BE2C (cell line): ENCODE results near the gene GAN.

Experiments
- DNase-seq: peaks from one replicate; pipeline ENCODE4 v3.0.0-alpha.2; 2020
- H3K27me3 ChIP-seq: fragments of 250-450 bp; sonication (Bioruptor Pico); 2 replicates; pipeline ENCODE4 v1.5.1; 2020; ENCODE audit warnings: mild to moderate bottlenecking
- H3K36me3 ChIP-seq: fragments of 250-450 bp; sonication (Bioruptor Pico); 2 replicates; pipeline ENCODE4 v1.5.1; 2020; ENCODE audit warnings: mild to moderate bottlenecking
- H3K4me1 ChIP-seq: fragments of 250-450 bp; sonication (Bioruptor Pico); 2 replicates; pipeline ENCODE4 v1.5.1; 2020
- H3K4me3 ChIP-seq: 2 replicates; pipeline ENCODE4 v1.5.1; 2011; ENCODE audit warnings: low read depth, low read length
- H3K9me3 ChIP-seq: fragments of 250-450 bp; sonication (Bioruptor Pico); 2 replicates; pipeline ENCODE4 v1.5.1; 2020
- CTCF ChIP-seq: IDR thresholded peaks from 2 replicates; pipeline ENCODE4 v1.5.1; 2012; ENCODE audit warnings: mild to moderate bottlenecking, low read depth, low read length

GAN gene

GRCh38 chr16:81366316-81366932 is 51.7 kb downstream of the GAN start:
- H3K36me3 ChIP-seq = peaks cover 41% of the 10 kb centered on the region
- H3K27me3 ChIP-seq = no peaks in the 10 kb centered on the region
- no peak for DNase-seq
- peak; percentile 61 for TF ChIP-seq CTCF
- no peaks in the 10 kb centered on the region for H3K4me1 ChIP-seq
- no peak overlapping the region for H3K4me3 ChIP-seq
- no peaks in the 10 kb centered on the region for H3K9me3 ChIP-seq

- H3K36me3 ChIP-seq = peaks cover 38% of the 10 kb centered on the region
- H3K9me3 ChIP-seq = no peaks in the 10 kb centered on the region
- no peak for DNase-seq
- no peaks in the 10 kb centered on the region for H3K4me1 ChIP-seq
- TF ChIP-seq CTCF = no peak
- H3K27me3 ChIP-seq = no peaks in the 10 kb centered on the region
- H3K4me3 ChIP-seq = no peak overlapping the region
These were observed 53.1 kb downstream of the GAN start for GRCh38 chr16:81367821-81368220.

- H3K36me3 ChIP-seq = peaks cover 47% of the 10 kb centered on the region
- TF ChIP-seq CTCF = no peak
These were observed 55.2 kb downstream of the GAN start for GRCh38 chr16:81369888-81370504.

GRCh38 chr16:81371106-81371505 is 56.3 kb downstream of the GAN start:
- H3K4me1 ChIP-seq = no peaks in the 10 kb centered on the region
- H3K9me3 ChIP-seq = no peaks in the 10 kb centered on the region
- H3K4me3 ChIP-seq = no peak overlapping the region
- no peaks in the 10 kb centered on the region for H3K27me3 ChIP-seq
- DNase-seq = no peak
- TF ChIP-seq CTCF = no peak
- peaks cover 37% of the 10 kb centered on the region for H3K36me3 ChIP-seq

More at GRCh38 chr16:81369888-81370504, 55.2 kb downstream of the GAN start:
- no peaks in the 10 kb centered on the region for H3K4me1 ChIP-seq
- no peaks in the 10 kb centered on the region for H3K9me3 ChIP-seq
- no peak overlapping the region for H3K4me3 ChIP-seq
- no peaks in the 10 kb centered on the region for H3K27me3 ChIP-seq
- DNase-seq = no peak

GRCh38 chr16:81374550-81374949 is 59.8 kb downstream of the GAN start:
- DNase-seq = no peak
- Histone ChIP-seq H3K9me3 (no peaks in the 10 kb centered on the region), H3K4me3 (no peak overlapping the region), H3K36me3 (peaks cover 26% of the 10 kb centered on the region), H3K4me1 (0 out of 2 replicates have a peak, but pooled peaks cover 2% of the 10 kb centered on the region), H3K27me3 (no peaks in the 10 kb centered on the region)
- TF ChIP-seq CTCF = no peak

GRCh38 chr16:81376880-81377279 is 62.1 kb downstream of the GAN start:
- no peak overlapping the region for H3K4me3 ChIP-seq
- DNase-seq = peak; percentile 41
- 0 out of 2 replicates have a peak, but pooled peaks cover 2% of the 10 kb centered on the region for H3K4me1 ChIP-seq
- TF ChIP-seq CTCF = no peak
- H3K27me3 ChIP-seq = no peaks in the 10 kb centered on the region
- no peaks in the 10 kb centered on the region for H3K9me3 ChIP-seq
- H3K36me3 ChIP-seq = peaks cover 25% of the 10 kb centered on the region
